OCI-LY3 (cell line): ENCODE data around the gene SELENON.

Source experiments
- CTCF ChIP-seq: fragments of 200-600, 300-600 bp; sonication (generic); IDR thresholded peaks from 2 replicates; pipeline ENCODE4 v1.5.1; 2014; ENCODE audit warnings: antibody characterized with exemption, low read length, low read depth
- EZH2phosphoT487 ChIP-seq: fragments of 200-600 bp; shearing (Covaris generic); IDR thresholded peaks from 2 replicates; pipeline ENCODE4 v1.6.1; 2018; ENCODE audit warnings: antibody characterized with exemption, mixed run types, low read depth

- TF ChIP-seq CTCF (no peak), EZH2phosphoT487 (no peak)
Measured at GRCh38 chr1:25858494-25858893, 58.5 kb downstream of the SELENON start.
